HepG2 (cell line): ENCODE results near the gene SLC6A6. TPM values are rescaled to one million over a fixed set of nuclear protein-coding genes. Genes with fewer than 3 reads are reported as not detected.

Experiments used
- ATAC-seq: fragments of 200-7000 bp; cut with Tn5 transposase; 3 replicates; pipeline ENCODE4 v1.9.1; 2020; ENCODE audit warnings: mild to moderate bottlenecking, moderate library complexity
- BruUV-seq: library from RNA; stranded (reverse); fragments of 400-500 nt; replicated peaks from 2 replicates; lab custom pipeline; 2021; lab: Mats Ljungman, UMichigan
- CTCF ChIA-PET: fragments of 300-600 bp; formaldehyde crosslinking; extraction: SDS; loops from one replicate; lab custom pipeline; 2021; ENCODE audit warnings: low total read pairs, inconsistent platforms, low intra/inter-chr PET ratio; lab: Yijun Ruan, JAX
- POLR2A ChIA-PET: fragments of 350-600 bp; sonication (Branson Sonifier 250); formaldehyde crosslinking; loops from one replicate; lab custom pipeline; 2020; ENCODE audit warnings: antibody characterized with exemption, inconsistent platforms; lab: Yijun Ruan, JAX
- DNase-seq: peaks from one replicate; pipeline ENCODE4 v3.0.0-alpha.2; 2015; ENCODE audit warnings: low spot score
- FAIRE-seq: peaks from 3 replicates; lab custom pipeline; 2011; peaks lifted over from hg19 to GRCh38; lab: Jason Lieb, UNC
- H2AFZ ChIP-seq: one replicate; pipeline ENCODE4 v1.6.1; 2011; ENCODE audit warnings: low read length, inconsistent platforms
- H3K27ac ChIP-seq: fragments of 300-600 bp; 3 replicates; pipeline ENCODE4 v1.8.0; 2011; ENCODE audit warnings: mixed run types, mild to moderate bottlenecking, mixed read lengths, low read length, inconsistent platforms; ENCODE audit not compliant: insufficient read depth; ENCODE audit errors: extremely low read length
- H3K27me3 ChIP-seq, 2 experiments: fragments of 200-600 bp in 1 of 2; 2 replicates in 1 of 2; 3 replicates in 1 of 2; pipeline versions ENCODE4 v1.6.0 to v1.8.0; 2011; ENCODE audit warnings: low read length in 2 of 2, mild to moderate bottlenecking in 2 of 2, moderate library complexity in 2 of 2, inconsistent platforms in 1 of 2; ENCODE audit not compliant: insufficient read depth in 2 of 2, control insufficient read depth in 1 of 2
- H3K36me3 ChIP-seq, 2 experiments: fragments of 200-600 bp in 1 of 2; replicated peaks in 1 of 2; 2 replicates in 1 of 2; 3 replicates in 1 of 2; pipeline versions ENCODE4 v1.5.1 to v1.8.0; 2011; ENCODE audit warnings: low read length in 2 of 2, inconsistent platforms in 1 of 2; ENCODE audit not compliant: insufficient read depth in 2 of 2, control insufficient read depth in 1 of 2
- H3K4me1 ChIP-seq: 2 replicates; pipeline ENCODE4 v1.5.1; 2012; ENCODE audit warnings: low read length, inconsistent platforms; ENCODE audit not compliant: insufficient read depth
- H3K4me2 ChIP-seq: 2 replicates; pipeline ENCODE4 v1.6.0; 2011; ENCODE audit warnings: low read depth, low read length, inconsistent platforms
- H3K4me3 ChIP-seq, 3 experiments: fragments of 200-600 bp in 1 of 3; sonication (generic), shearing (Covaris generic) in 1 of 3; replicated peaks in 1 of 3; 2 replicates each; pipeline ENCODE4 v1.5.1; 2011 to 2016; ENCODE audit warnings: low read length in 3 of 3, inconsistent platforms in 2 of 3, low read depth in 2 of 3, mild to moderate bottlenecking in 2 of 3, control low read depth in 1 of 3, mixed read lengths in 1 of 3; ENCODE audit not compliant: insufficient read depth in 1 of 3
- H3K79me2 ChIP-seq: one replicate; pipeline ENCODE4 v1.6.1; 2011; ENCODE audit warnings: low read length, inconsistent platforms; ENCODE audit not compliant: insufficient read depth
- H3K9ac ChIP-seq: 2 replicates; pipeline ENCODE4 v1.6.0; 2011; ENCODE audit warnings: mild to moderate bottlenecking, low read depth, low read length, inconsistent platforms; ENCODE audit not compliant: insufficient read depth
- H3K9me3 ChIP-seq: 2 replicates; pipeline ENCODE4 v1.5.1; 2012; ENCODE audit warnings: mild to moderate bottlenecking, low read length
- H4K20me1 ChIP-seq: 2 replicates; pipeline ENCODE4 v1.6.0; 2011; ENCODE audit warnings: inconsistent platforms, mild to moderate bottlenecking, low read length, moderate library complexity; ENCODE audit not compliant: insufficient read depth
- MEIS2 ChIP-seq: sonication (generic); formaldehyde crosslinking; IDR thresholded peaks from 2 replicates; pipeline ENCODE4 v1.9.0; 2021; ENCODE audit warnings: mild to moderate bottlenecking, missing genetic modification reagents
- TOPORS ChIP-seq: sonication (generic); formaldehyde crosslinking; IDR thresholded peaks from 2 replicates; pipeline ENCODE4 v1.8.0; 2023; ENCODE audit warnings: mild to moderate bottlenecking, missing genetic modification reagents
- ZKSCAN5 ChIP-seq: sonication (generic); formaldehyde crosslinking; IDR thresholded peaks from 2 replicates; pipeline ENCODE4 v1.5.1; 2020; ENCODE audit warnings: mild to moderate bottlenecking, missing genetic modification reagents
- ZNF235 ChIP-seq: sonication (generic); formaldehyde crosslinking; IDR thresholded peaks from 2 replicates; pipeline ENCODE4 v1.8.1; 2023; ENCODE audit warnings: mild to moderate bottlenecking, missing genetic modification reagents, borderline replicate concordance
- ZNF281 ChIP-seq: sonication (generic); formaldehyde crosslinking; IDR thresholded peaks from 2 replicates; pipeline ENCODE4 v1.4.0; 2020; ENCODE audit warnings: missing genetic modification reagents, borderline replicate concordance
- ZNF30 ChIP-seq: sonication (generic); formaldehyde crosslinking; IDR thresholded peaks from 2 replicates; pipeline ENCODE4 v1.5.0; 2020; ENCODE audit warnings: mild to moderate bottlenecking, missing genetic modification reagents
- WGBS: methylation state at CpG from one replicate; pipeline ENCODE4 v1.1.6; 2017; ENCODE audit warnings: low lambda C conversion rate; 5-methylcytosine and 5-hydroxymethylcytosine counted together
- in situ Hi-C: cut with HindIII; loops from 2 replicates; pipeline ENCODE4 v1.10.0; 2017; ENCODE audit warnings: low pct_unique_long_range_greater_than_20kb; ENCODE audit not compliant: extremely low pct_ligation_motif_present
- intact Hi-C: fragments of 100-400 bp; cut with micrococcal nuclease; formaldehyde crosslinking; loops from one replicate; pipeline ENCODE4 v1.10.0; 2022; ENCODE audit not compliant: unreplicated experiment
- polyA plus RNA-seq, 8 experiments: library from polyadenylated mRNA; depleted of rRNA in 3 of 8; stranded (reverse) in 7 of 8; unstranded in 1 of 8; fragments of >200 nt; fragmentation: Illumina TruSeq in 4 of 8; extraction: Trizol in 4 of 8; gene quantifications; 2 replicates each; pipeline versions ENCODE4 v1.2.1 to v1.2.3, GENCODE V29; 2011 to 2016; ENCODE audit warnings: low read depth in 4 of 8, missing spikeins in 1 of 8, mixed read lengths in 1 of 8; ENCODE audit not compliant: insufficient read depth in 1 of 8
- total RNA-seq, 5 experiments: library from RNA; depleted of rRNA; stranded (reverse); fragments of >200 nt; fragmentation: Illumina TruSeq; extraction: Trizol; gene quantifications; 2 replicates each; pipeline ENCODE4 v1.2.3, GENCODE V29; 2016; ENCODE audit warnings: low read depth in 1 of 5

The SLC6A6 gene
- total and polyA plus RNA-seq, 2 of the 13 experiments (the other 11 are each of a cell fraction or from before 2014, with no cell fraction given), result 14.1 to 20.7 TPM

GRCh38 chr3:14453876-14454638 lies 51.7 kb downstream of the SLC6A6 start:
- no peaks in the 10 kb centered on the region for H3K27me3 ChIP-seq
- WGBS, result 93% methylated on average over 23 of the region's 23 CpGs
- ChIA-PET CTCF (no interaction called here), POLR2A (no interaction called here)
- no peaks in the 10 kb centered on the region for H3K9me3 ChIP-seq
- H3K27ac ChIP-seq, result no peak overlapping the region
- no TSS peak for BruUV-seq
- FAIRE-seq, result no peak
- no peaks in the 10 kb centered on the region for H4K20me1 ChIP-seq
- H2AFZ ChIP-seq, result no peak overlapping the region
- intact Hi-C loops (no loop called here), in situ Hi-C loops (no loop called here)
- peaks cover 7 to 46% of the 10 kb centered on the region in 2 experiments; a peak in 4 of 5 replicates for H3K36me3 ChIP-seq
- H3K4me3 ChIP-seq, result no peak overlapping the region
- no peak for ATAC-seq
- H3K4me1 ChIP-seq, result peaks cover 19% of the 10 kb centered on the region
- H3K9ac ChIP-seq, result no peak overlapping the region
- H3K79me2 ChIP-seq, result no peaks in the 10 kb centered on the region
- DNase-seq, result no peak
- TF ChIP-seq TOPORS (CRISPR knock-in tag) (no peak), ZNF235 (no peak), ZKSCAN5 (CRISPR knock-in tag) (no peak), ZNF281 (no peak), ZNF30 (CRISPR knock-in tag) (no peak), MEIS2 (no peak)
- no peak overlapping the region for H3K4me2 ChIP-seq
